Measurements from ENCODE around the gene CAND1.

The CAND1 gene

DNA sequence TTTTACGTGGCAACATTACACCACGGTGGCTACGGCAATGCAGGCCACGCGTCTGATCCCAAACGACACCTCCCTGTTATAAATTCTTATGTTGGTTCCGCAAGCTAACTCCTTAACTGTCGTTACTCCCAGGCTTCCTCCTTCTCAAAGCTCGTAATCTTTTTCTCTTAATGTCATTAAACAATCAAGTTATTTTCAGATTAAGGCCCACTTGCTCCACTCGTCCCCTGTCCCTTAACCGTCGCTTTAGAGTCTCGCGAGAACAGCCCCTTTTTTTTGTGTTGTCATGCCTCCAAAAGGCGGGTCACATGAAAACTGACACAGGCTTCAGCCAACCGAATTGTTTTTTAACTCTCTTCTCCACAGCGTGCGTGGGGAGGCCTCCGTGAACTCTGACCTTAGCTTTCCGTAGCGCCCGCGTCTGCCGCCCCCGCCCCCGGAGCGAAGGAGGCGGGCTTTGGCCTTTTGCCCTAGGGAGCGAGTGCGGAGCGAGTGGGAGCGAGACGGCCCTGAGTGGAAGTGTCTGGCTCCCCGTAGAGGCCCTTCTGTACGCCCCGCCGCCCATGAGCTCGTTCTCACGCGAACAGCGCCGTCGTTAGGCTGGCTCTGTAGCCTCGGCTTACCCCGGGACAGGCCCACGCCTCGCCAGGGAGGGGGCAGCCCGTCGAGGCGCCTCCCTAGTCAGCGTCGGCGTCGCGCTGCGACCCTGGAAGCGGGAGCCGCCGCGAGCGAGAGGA, at the start of gene CAND1:
Gene CAND1, plus strand, starts transcription at position 463 of the 737 bp plus-strand sequence. CDS start 360 bp downstream, outside the sequence.
- DNase-seq (ENCODE audit: low spot score), result peak; percentile 99

DNA sequence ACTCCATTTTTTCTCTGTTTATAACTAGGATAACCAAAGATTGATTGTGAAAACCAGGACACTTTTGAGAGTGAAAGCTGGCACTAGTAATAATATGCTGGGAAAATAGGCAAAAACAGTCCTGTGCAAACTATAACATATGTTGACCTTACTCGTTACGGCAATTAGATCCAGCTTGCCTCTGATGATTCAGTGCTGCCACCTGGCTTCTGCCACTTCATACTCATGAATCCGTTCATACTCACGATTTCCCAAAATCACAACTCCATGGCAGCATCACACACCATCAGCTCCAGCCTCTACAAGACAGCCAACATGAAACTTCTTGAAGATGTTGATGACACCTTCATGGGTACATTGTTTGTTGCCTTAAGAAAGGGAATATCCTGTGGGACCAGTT, 49.1 kb upstream of the CAND1 start:
- DNase-seq (ENCODE audit: low spot score), result peak; percentile 49

- peak; percentile 58 for DNase-seq (ENCODE audit: low spot score)
Observed at GRCh38 chr12:67222302-67222701, 46.9 kb upstream of the CAND1 start.

- no peak for DNase-seq (ENCODE audit: low spot score)
Observed at GRCh38 chr12:67223225-67223624, 45.9 kb upstream of the CAND1 start.

GRCh38 chr12:67237231-67237630, 31.9 kb upstream of the CAND1 start:
- DNase-seq (ENCODE audit: low spot score), result no peak

- DNase-seq (ENCODE audit: low spot score), result no peak
Observed at GRCh38 chr12:67239061-67239460, 30.1 kb upstream of the CAND1 start.

- peak; percentile 20 for DNase-seq (ENCODE audit: low spot score)
Observed at GRCh38 chr12:67241482-67241881, 27.7 kb upstream of the CAND1 start.

GRCh38 chr12:67243260-67243659, 25.9 kb upstream of the CAND1 start:
- no peak for DNase-seq (ENCODE audit: low spot score)

DNA sequence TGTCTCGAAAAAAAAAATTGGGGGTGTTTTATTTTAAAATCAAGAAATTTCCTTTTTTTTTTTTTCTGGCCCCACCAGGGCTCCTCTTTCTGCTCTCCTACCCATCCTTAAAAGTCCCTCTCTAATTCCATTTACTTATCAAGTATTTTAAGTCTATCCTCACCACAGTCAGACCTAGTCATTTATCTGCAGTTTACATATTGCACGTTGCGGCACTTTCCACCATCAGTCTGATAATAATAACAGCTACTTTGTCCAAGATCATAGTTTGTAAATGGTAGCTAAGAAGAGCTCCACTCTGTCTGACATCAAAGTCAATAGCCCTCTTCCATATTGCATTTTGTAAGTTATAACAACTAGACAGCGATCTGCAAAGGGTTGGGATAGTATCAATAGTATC, 23.6 kb upstream of the CAND1 start:
- no peak for DNase-seq (ENCODE audit: low spot score)

DNA sequence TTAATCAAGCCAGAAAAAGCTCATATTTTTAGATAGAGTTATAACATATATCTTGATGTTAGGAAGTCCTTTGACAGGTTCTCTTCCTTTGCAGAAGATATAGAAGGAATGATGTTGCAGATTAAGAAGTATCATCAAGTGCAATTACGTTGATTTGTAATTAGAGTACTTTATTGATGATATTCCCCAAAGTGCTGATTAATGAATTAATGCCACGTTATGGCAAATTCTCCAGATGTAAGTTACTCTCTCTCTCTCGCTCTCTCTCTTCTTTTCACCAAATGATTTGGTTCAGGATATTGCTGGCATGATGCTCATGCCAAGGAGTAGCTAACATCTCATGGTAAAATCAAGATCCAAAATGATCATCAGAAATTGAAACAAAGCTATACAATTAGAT, 18.1 kb upstream of the CAND1 start:
- DNase-seq (ENCODE audit: low spot score), result no peak

DNA sequence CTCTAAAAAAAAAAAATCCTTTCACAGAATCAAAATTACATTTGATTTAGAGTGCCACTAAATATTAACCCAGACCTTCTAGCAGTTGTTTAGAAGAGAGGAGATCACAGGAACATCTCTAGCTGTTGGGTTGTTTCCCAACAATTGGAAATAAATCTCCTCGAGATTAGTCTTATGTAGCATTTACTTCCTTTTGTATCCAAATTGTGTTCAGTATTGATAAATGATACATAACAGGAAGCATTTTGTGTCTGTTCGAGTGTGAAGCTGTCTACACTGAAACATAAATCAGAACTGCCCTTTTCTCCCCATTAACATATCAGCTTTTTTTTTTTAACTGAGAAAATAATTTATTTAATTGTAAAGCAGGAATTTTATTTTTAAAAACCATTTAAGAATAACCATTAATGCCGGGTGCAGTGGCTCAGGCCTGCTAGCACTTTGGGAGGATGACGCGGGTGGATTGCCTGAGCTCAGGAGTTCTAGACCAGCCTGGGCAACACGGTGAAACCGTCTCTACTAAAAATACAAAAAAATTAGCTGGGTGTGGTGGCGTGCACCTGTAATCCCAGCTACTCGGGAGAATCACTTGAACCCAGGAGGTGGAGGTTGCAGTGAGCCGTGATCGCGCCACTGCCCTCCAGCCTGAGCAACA, 14.7 kb upstream of the CAND1 start:
- DNase-seq (ENCODE audit: low spot score), result no peak

DNA sequence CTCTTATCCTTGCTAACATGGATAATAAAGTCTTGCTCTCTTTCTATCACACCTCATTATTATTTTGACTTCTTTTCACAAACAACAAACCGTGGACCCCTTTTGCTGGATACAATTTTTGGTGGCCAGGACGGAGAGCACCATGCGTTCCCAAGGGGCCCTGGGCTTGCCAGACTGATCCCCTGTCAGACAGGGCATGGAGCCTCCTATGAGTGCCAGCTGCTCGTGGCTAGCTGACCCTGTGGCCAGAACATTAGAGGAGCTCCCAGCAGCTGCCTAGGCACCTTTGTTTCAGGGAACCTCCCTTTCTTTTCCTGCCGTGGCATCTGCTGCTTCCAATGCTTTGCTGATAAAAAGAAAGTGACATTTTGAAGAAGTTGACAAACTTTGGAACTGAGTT, 12.5 kb upstream of the CAND1 start:
- DNase-seq (ENCODE audit: low spot score), result no peak

DNA sequence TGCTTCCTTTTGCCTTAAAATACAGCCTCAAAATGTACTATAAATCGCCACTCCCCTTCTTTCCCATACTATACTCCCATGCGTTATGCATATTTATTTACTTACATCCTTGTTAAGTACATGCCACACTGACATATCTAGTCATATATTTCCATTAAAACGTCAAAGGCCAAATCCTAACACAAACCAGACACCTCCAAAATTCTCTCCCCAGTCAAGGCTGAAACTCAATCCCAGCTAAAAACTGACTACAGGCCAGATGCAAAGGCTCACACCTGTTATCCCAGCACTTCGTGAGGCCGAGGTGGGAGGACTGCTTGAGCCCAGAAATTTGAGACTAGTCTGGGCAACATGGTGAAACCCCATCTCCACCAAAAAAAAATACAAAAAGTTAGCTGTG, 5.7 kb upstream of the CAND1 start:
- no peak for DNase-seq (ENCODE audit: low spot score)

DNA sequence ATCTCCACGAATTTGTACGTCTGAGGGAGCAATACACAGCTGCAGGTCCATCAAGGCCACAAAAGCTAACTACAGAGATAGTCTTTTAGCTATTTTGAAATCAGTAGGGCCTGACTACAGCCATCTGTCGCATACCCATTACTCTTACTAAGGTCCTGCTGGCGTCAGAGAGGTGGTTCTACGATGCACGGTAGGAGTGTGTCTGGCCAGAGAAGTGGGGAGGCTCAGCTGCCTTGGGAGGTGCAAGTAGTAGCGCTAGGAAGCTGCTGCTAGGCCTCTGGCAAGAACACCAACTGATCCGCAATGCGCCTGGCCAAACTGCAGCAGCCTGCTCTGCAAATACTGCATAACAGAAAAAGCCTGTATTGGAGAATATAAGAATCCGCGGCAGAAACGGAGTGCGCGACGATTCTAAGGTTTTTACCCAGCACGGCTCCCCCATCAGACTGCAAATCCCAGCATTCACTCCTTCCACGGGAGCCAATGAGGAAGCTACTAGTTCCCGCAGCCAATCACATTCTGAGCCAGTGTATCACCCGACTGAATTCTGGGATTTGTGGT, 743 bp upstream of the CAND1 start:
- DNase-seq (ENCODE audit: low spot score), result peak; percentile 100

- DNase-seq (ENCODE audit: low spot score), result peak; percentile 62
Observed at GRCh38 chr12:67269633-67270573, 745 bp downstream of the CAND1 start.

DNA sequence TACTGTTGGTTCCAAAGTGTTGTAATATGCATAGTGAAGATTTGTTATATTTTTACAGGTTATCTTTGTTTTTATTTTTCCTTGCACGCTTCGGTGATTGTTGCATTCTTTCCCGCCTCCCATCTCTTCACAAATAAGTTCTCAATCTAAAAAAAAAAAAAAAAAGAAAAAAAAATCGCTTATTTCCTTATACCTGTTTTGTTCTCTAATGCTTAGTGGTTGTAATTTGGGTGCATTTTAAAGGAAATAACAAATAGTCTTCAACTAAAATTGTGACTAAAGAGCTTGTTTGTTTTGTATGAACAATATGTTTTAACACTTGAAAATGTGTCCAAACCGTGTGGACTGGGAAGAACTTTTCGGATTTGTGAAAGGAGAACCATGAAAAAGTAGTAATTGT, 1.5 kb downstream of the CAND1 start:
- DNase-seq (ENCODE audit: low spot score), result peak; percentile 26

GRCh38 chr12:67271976-67272375, 2.8 kb downstream of the CAND1 start:
- no peak for DNase-seq (ENCODE audit: low spot score)

DNA sequence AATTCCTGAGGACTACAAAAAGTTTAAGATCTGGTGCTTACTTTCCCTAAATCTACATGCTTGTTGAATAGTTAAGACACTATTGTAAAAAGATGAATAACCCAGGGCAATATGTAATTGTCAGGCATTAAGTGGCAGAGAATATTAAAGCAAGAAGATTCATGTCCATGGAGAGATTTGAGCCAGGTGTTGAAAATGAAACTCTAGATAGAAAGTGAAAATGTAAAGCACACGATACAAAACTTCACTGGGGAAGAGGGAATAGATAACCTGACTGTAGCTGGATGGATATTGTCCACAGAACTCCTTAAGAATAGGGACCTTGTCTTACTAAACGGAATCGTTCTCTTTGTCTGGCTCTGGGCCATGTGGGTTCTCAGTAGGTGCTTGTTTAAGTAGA, 5.0 kb downstream of the CAND1 start:
- no peak for DNase-seq (ENCODE audit: low spot score)

DNA sequence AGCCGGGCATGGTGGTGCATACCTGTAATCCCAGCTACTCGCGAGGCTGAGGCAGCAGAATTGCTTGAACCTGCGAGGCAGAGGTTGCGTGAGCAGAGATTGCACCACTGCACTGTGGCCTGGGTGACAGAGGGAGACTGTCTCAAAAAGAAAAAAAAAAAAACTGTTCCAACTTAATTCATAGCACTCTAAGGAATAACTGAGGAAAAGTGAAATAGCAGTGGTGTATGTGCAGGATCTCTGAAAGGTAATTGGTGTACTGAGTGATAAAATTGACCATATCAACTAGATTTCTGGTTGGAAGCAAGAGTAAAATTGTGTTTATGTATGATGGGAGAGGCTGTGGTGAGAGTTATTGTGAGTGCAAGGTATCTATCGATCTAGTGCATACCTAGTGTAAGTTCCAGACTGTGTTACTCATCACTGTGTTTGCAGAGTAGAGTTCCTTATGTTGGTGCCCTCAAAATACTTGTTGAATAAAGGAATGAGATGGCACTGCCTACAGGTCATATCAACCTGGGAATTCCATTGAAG, 6.3 kb downstream of the CAND1 start:
- no peak for DNase-seq (ENCODE audit: low spot score)

DNA sequence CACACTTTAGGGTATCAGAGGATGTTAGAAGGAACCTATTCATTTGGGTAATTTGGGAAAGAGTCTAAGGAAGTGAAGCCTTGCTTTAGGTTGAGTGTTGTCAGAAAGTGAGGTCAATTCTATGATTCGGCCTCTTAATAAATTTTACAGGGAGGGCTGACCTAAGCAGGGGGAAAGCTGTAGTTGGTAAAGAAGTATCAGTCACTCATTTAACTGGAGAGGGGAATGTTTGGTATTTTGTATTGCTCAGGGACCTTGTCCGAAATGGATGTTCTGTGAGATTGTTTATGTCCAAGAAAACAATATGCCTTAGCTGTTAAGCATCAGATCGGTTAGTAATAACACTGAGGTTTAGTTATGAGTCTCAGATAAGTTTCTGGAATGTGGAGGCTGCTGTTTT, 7.3 kb downstream of the CAND1 start:
- no peak for DNase-seq (ENCODE audit: low spot score)

DNA sequence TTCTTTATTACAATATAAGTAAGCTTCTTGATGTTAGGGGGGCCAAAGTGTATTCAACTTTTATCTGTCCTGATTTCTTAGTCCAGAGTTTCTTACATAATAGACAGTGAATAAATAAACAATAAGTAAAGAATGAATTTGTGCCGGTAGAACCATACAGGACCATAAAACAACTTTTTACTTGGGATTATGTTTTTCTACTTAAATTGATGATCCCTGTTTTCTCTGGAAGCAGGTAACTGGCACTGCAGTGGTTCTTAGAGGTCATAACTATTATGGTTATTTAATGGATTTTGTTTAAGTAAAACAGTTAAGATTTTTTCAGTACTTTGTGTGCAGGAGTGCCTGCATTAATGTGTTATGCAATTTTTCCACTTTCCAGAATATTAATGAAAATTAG, 10.5 kb downstream of the CAND1 start:
- DNase-seq (ENCODE audit: low spot score), result no peak

- no peak for DNase-seq (ENCODE audit: low spot score)
Observed at GRCh38 chr12:67280088-67280487, 10.9 kb downstream of the CAND1 start.
